HG03520 (cell line): ENCODE data around the gene ACVRL1.
A peak's percentile ranks its signal among the peaks of the same experiment; 100 is the strongest.

Source experiments
- ATAC-seq: cut with Tn5 transposase; IDR thresholded peaks from one replicate; pipeline ENCODE4 v1.9.1; 2021; ENCODE audit warnings: mild to moderate bottlenecking, moderate library complexity; ENCODE audit not compliant: unreplicated experiment

Gene ACVRL1

GRCh38 chr12:51959211-51959610, 51.9 kb downstream of the ACVRL1 start:
- ATAC-seq = no peak

DNA sequence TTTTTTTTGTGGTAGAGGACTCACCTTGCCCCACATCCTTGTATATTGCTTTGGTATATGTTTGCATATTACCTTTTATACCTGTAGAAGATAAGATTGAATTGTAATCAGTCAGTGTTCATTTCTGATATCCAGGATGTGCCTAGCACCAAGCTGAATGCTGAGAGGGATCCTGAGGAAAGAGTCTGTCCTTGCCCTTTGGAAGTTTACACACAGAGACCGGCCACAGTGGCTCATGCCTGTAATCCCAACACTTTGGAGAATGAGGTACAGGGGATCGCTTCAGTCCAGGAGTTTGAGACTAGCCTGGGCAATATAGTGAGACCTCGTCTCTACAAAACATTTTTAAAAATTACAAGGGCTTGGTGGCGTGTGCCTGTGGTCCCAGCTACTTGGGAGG, 52.6 kb downstream of the ACVRL1 start:
- ATAC-seq = no peak

DNA sequence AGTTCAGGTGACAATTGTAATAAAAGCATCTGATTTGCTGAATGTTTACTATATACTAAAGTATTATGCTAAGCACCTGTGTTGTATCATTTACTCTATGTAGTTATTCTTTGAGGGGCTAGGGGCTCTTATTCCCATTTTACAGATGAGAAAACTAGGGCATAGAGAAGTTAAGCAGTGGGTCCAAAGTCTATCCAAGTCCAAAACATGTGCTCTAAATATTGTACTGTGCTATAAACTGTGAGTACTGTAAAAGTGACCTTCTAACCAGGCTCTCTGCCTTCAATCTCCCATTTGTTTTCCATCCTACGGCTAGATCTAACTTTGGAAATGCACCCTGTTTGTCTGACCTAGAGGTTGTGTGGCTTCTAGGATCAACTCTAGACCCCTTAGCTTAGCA, 53.2 kb downstream of the ACVRL1 start:
- ATAC-seq = no peak

DNA sequence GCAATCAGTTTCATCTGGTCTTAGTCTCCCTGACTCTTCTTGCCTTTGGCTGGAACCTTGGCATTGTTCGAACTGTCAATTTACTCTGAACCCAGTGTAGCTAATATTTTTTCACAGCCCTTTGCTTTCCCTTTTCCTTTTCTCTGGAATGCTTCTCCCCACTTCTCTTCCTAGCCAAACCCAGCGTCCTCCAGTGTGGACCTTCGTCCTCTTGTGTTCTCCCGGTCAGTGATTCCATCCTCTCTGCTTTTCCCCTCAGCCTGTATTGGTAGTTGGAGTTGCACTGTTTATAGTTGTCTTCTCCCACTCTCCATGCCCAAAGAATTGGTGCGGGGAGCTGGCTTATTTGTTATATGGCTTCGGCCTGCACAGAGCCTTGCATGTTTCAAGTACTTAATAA, 53.6 kb downstream of the ACVRL1 start:
- no peak for ATAC-seq

DNA sequence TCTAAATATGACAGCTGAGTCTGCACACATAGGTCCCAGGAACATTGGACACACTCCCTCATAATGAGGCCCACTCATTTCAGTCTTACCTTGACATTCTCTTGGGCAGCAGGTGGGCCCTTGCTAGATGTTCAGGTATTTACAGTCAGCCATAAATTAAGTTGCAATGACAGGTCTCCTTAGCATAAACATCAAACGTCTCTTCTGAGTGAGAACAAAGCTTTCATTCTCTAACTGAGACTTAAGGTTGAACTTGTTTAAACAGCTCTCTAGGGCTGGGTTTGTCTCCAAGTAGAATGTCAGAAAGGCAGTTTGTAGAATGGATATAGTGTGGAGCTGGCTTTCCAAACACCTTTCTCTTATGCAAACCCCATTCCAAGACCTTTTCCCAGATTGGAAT, 54.5 kb downstream of the ACVRL1 start:
- no peak for ATAC-seq

- ATAC-seq = no peak
Measured at GRCh38 chr12:51962737-51963136, 55.4 kb downstream of the ACVRL1 start.

DNA sequence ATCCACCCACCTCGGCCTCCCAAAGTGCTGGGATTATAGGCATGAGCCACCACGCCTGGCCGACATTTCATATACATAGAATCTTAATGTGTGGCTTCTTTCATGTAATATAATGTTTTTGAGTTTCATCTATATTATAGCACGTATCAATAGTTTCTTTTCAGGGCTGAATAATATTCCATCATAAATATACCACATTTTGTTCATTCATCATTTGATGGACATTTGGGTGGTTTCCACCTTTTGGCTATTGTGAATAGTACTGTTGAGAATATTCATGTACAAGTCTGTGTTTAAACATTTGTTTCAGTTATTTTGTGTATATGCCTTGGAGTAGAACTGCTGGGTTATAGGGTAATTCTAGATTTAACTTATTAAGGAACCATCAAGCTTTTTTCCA, 56.2 kb downstream of the ACVRL1 start:
- ATAC-seq = no peak

GRCh38 chr12:51969643-51970042, 62.3 kb downstream of the ACVRL1 start:
- no peak for ATAC-seq

DNA sequence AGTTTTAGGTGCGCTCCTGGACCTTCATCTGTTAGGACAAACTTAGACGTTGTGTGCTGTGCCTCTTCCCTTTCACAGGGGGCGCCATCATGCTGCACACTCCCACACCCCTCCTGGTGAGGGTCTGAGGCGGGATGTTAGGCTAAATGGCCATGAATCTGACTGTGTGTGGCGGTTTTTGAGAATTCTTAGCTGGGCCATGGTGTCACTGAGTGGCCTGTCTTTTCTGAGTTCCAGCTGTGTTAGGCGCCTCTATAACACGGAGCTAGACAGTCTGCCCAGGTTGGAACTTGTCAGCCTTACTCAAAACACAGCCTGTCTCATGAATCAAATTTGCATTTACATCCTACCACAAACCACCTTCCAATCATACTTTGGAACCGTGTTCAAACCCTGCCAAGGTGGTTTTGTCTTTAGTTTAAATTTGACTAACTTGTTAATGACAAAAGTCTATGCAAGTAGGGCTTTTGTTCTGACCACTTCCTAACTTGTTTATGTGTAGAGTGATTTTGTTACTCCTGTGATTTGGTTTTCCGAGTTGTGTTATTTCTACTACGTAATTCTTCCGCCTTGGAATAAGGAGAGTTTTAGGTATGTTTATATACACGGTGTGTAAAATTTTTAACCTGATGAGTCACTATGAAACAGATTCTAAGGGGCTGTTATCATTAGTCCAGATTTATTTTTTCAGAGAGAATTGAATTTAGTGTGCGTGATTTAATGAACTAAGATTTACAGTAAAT, 63.8 kb downstream of the ACVRL1 start:
- ATAC-seq = peak; percentile 85

DNA sequence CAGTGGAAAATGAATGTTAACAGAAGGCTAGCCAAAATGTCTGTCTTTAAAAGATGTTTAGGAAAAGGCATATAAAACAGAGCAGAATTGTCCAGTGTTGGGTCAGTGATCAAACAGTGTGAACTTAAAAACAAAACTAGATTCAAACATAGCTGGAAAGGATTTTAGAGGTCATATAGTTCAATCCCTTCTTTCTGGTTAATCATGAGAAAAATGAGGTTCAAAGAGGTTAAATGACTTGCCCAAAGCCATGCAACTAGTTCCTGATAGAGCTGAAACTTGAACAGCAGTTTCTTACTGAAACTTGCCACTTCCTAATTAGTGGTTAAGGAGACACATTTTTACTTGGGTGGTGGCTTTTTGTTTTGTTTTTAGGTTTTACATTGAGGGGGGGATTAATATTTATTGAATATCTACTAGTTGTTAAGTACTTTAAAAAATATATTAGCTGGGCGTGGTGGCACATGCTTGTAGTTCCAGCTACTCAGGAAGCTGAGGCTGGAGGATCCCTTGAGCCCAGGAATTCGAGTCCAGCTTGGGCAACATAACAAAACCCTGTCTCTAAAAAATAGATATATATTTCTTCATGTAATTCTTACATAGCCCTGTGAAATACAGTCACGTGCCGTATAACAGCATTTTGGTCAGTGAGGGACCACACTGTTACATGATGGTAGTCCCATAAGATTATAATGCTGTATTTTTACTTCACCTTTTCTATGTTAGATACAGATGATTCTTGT, 64.5 kb downstream of the ACVRL1 start:
- ATAC-seq = no peak

DNA sequence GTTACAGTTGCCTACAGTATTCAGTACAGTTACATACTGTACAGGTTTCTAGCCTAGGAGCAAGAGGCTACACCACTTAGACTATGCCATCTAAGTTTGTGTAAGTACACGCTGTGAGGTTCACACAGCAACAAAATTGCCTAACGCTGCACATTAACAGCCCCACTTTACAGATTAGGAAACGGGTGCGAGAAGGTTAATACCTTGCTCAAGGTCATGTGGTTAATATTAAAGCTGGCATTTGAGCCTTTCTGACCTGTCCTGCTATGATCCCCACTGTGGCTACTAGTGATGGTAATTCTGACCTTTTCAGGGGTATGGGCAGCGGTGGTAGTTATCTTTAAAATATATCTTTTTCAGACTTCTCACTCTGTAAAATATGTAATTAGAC, 65.1 kb downstream of the ACVRL1 start:
- no peak for ATAC-seq

DNA sequence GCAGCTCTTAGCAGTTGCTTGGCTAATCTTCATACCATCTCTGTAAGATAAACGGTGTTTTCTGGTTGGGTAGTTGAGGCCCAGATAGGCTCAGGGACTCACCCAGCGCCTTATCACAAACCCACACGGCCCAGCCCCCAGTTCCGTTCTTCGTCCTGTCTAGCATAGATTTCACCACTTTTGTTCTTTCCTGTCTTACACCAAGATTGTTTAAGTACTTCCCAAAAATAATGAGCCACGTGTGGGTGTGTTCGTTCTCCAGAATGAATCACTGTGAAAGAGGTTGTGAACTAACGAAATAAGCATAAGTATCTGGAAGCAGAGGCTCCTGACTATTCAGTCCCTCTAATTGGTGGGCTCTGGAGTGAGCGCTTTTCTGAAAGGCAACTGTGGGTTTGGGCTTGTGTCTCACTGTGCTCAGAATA, 65.6 kb downstream of the ACVRL1 start:
- ATAC-seq = no peak
